Stimulated activated CD4-positive, alpha-beta T cell treated with anti-CD3 and anti-CD28 coated beads, Interleukin-2, amount 100 ng/mL, for 24 hours (primary cell): ENCODE data around the gene OR6C76.

ENCODE experiments used
- DNase-seq, 2 donors: peaks; one replicate each; pipeline ENCODE4 v3.0.0-alpha.2; 2020

The OR6C76 gene

DNA sequence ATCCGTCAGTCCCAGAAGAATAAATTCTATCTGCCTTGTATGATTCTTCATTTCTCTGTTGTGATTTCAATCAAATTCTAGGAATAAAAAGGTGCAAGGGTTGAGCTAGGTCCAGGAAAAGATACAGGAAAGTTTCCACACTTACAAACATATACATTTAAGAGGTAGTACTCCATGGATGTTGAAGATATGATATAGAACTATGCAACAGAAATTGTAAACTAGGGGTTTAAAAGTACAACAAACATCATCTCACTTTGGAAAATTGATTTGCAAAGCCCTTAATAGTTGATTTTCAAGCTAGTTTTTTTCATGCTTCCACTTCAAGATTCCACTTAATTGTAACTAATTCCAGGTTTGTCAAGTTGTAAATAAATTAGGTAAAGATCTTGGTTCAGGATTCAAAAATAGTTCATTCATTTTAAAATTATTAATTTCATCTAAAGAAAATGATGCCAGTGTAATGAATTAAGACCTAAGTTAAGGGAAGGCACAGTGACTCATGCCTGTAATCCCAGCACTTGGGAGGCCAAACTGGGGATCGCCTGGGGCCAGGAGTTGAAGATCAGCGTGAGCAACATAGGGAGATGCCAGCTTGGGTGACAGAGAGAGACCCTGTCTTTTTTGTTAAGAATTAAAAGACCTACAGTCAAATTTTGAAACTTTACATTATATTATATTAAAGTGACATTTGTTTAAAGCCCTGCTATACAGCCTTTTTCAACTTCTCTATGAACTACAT, 44.2 kb downstream of the OR6C76 start, which contains the start of gene OR6C70:
OR6C70 (minus strand) TSS at position 51 of the 742 bp plus-strand sequence; CDS start at position 51, 0 bp downstream.
- no peak for DNase-seq

GRCh38 chr12:55472264-55472663, 46.2 kb downstream of the OR6C76 start:
- no peak for DNase-seq
